Effector memory CD4-positive, alpha-beta T cell (primary cell): ENCODE results near the gene HSFX3.
"Not testable (repeated sequence)": the region's sequence is repeated elsewhere in the genome, so short reads cannot be mapped to it uniquely, and the experiment has no call there.

ENCODE experiments used
- DNase-seq, 3 donors: peaks; one replicate each; pipeline ENCODE4 v3.0.0-alpha.2; 2020
- H3K27ac ChIP-seq: 2 replicates; pipeline ENCODE4 v1.7.0; 2013; ENCODE audit warnings: mild to moderate bottlenecking, low read length, moderate library complexity; ENCODE audit not compliant: insufficient read depth, poor library complexity, severe bottlenecking
- H3K27me3 ChIP-seq: replicated peaks from 2 replicates; pipeline ENCODE4 v1.7.0; 2013; ENCODE audit warnings: mild to moderate bottlenecking, low read length; ENCODE audit not compliant: insufficient read depth, control insufficient read depth, poor library complexity, severe bottlenecking
- H3K36me3 ChIP-seq: 2 replicates; pipeline ENCODE4 v1.7.0; 2013; ENCODE audit warnings: mild to moderate bottlenecking, low read length, moderate library complexity; ENCODE audit not compliant: control insufficient read depth, insufficient read depth
- H3K4me1 ChIP-seq: 2 replicates; pipeline ENCODE4 v1.7.0; 2013; ENCODE audit warnings: low read length, mild to moderate bottlenecking; ENCODE audit not compliant: control insufficient read depth, insufficient read depth, poor library complexity, severe bottlenecking
- H3K4me3 ChIP-seq: 2 replicates; pipeline ENCODE4 v1.7.0; 2013; ENCODE audit warnings: low read length, low read depth, mild to moderate bottlenecking; ENCODE audit not compliant: insufficient read depth, poor library complexity, severe bottlenecking
- H3K9me3 ChIP-seq: 2 replicates; pipeline ENCODE4 v1.7.0; 2013; ENCODE audit warnings: mild to moderate bottlenecking, low read length, moderate library complexity; ENCODE audit not compliant: control insufficient read depth
- total RNA-seq, 3 donors: gene quantifications; one replicate each; lab custom pipeline; 2026; lab: John Stamatoyannopoulos, UW

The HSFX3 gene, protein sequence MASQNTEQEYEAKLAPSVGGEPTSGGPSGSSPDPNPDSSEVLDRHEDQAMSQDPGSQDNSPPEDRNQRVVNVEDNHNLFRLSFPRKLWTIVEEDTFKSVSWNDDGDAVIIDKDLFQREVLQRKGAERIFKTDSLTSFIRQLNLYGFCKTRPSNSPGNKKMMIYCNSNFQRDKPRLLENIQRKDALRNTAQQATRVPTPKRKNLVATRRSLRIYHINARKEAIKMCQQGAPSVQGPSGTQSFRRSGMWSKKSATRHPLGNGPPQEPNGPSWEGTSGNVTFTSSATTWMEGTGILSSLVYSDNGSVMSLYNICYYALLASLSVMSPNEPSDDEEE
- total RNA-seq: 0 reads per million in 3 donors

DNA sequence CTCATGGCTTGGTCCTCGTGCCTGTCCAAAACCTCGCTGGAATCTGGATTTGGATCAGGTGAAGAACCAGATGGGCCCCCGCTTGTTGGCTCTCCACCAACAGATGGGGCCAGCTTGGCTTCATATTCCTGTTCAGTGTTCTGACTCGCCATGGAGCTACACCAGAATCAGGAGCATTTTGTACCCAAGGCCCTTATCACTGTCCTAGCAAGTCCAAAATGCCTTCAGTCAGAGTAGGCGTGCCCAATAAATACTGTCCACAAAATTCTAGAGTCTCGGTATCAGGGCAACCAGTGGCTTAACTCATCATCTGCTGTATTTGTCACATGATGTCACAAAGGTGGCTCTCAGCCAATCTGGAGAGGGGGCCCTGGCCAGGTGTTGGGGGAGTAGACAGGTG is at the start of gene HSFX3:
Gene HSFX3 (minus strand): TSS at position 224 of the 400 bp plus-strand sequence. CDS start 72 bp downstream, at position 152.
- H3K9me3 ChIP-seq, DNase-seq, H3K4me1 ChIP-seq, H3K36me3 ChIP-seq, H3K27ac ChIP-seq, H3K27me3 ChIP-seq, H3K4me3 ChIP-seq: not testable (repeated sequence)

DNA sequence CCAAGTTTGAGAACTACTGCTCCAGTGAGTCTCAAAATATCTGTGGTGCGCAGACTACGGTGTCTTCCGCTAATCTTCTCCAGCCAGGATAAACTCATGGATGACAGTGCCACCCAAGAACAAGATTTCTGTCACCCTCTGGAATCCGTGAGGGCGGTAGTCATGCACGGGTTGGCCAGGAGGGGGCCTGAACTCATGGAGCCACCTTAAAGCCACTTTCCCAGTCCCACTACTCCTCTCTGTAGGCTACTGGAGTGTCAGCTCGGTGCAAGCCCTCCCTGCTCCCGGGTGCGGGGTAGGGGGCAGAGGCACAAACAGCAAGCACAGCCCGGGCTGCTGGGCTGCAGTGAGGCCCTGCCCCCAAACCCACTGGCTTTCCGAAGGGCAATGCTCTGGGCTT is 48.9 kb upstream of the HSFX3 start:
- not testable (repeated sequence) for H3K27ac ChIP-seq, H3K36me3 ChIP-seq, H3K4me3 ChIP-seq, H3K9me3 ChIP-seq, DNase-seq, H3K4me1 ChIP-seq, H3K27me3 ChIP-seq

DNA sequence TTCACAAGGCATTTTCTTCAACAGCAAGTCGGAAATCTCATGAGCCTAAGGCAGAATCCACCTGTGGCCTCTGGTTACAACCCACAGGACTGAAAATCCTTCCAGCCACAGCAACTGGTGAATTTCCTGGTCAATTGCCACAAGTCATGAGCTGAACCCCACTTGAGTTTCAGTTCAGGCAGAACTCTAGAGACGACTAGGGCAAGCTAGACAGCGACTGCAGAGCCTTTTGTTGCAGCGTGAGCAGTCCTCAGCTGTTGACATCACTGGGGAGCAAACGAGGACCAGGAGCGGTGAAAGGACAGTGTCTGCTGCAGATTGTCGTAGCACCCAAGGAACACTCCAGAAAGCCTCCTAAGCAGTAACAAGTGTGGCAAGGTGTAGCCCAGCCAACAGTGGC is 46.2 kb upstream of the HSFX3 start:
- not testable (repeated sequence) for H3K9me3 ChIP-seq, H3K4me1 ChIP-seq, DNase-seq, H3K4me3 ChIP-seq, H3K27me3 ChIP-seq, H3K36me3 ChIP-seq, H3K27ac ChIP-seq

DNA sequence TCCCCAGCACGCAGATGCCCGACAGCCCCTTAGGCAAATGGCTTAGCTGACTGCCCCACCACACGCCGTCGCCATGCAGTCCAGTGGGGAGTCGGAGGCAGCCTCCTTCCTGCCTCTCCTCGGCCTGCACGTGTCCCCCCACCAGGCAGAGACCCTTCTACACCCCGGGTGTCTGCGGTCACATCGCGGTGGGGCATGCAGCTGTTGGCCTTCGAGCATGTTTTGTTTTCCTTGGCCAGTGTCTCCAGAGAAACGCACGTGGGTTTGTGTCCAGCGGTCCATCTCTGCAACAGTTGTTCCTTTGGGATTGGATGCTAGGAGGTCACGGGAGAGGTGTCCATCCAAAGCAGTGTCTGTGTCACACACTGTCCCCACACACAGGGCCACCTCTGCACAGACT is 45.5 kb upstream of the HSFX3 start, which contains the start of gene HSFX2:
Gene HSFX2 (minus strand): TSS at position 101 of the 400 bp plus-strand sequence. CDS start 614 bp downstream, outside the sequence.
- H3K27me3 ChIP-seq, DNase-seq, H3K9me3 ChIP-seq, H3K36me3 ChIP-seq, H3K4me3 ChIP-seq, H3K27ac ChIP-seq, H3K4me1 ChIP-seq: not testable (repeated sequence)

DNA sequence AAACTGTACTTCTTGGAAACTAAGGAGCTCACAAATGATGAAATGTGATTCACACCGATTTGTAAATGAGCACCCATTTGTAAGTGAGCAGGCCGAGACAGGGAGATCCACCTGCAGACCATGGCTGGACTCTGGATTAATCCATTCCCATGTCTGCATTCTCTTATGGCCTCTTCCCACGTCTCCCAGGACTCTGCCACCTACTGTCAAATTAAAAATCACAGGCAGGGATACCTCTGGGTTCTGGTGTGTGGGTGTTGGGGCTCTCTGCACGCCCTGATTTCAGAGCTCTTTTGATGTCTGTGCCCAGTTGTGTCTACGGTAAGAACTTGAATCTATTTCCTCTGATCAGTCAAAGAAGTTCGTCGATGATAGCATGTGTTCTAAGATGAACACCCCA is 41.3 kb upstream of the HSFX3 start:
- H3K27me3 ChIP-seq, DNase-seq, H3K36me3 ChIP-seq, H3K9me3 ChIP-seq, H3K27ac ChIP-seq, H3K4me1 ChIP-seq, H3K4me3 ChIP-seq: not testable (repeated sequence)

DNA sequence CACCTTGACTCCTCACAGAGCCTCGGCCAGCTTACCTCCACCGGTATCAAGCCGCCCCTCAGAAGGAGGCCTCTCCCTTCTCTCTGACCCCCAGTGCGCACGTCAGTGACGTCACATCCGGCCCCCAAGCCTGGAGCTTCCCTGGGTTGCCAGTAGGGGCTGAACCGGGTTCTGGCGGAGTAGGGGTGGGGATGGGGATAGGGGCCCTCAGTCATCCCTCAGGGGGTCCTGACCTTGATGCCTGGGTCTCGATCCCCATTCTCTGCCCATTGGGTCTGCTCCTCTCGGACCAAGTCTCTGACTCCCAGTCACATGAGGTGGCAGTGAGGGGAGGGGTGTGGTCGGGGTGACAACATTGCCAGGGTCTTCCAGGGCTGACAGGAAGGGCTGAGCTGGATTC is 37.6 kb upstream of the HSFX3 start, which contains the start of gene MAGEA9B:
Gene MAGEA9B (minus strand): TSS at position 101 of the 400 bp plus-strand sequence. CDS start 4,280 bp downstream, outside the sequence.
- H3K27ac ChIP-seq, H3K4me3 ChIP-seq, H3K4me1 ChIP-seq, H3K36me3 ChIP-seq, H3K9me3 ChIP-seq, DNase-seq, H3K27me3 ChIP-seq: not testable (repeated sequence)

DNA sequence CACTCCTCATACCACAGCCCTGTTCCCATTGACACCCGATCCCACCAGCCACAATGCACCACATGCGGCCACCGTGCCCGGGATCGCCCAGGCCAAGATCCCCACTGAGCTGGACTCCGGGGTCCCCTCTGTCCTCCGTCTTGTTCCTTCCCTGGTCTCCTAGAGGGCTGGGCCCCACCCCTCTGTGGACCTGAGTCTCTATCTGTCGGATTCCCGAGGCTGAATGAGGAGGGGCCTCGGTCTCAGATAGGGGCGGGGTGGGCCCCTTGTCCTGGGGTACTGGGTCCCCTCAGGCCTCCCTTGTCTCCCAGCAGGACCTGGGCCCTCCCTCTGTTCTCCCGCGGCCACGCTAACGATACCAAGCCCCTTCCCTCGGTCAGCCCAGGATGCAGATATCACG is 35.9 kb upstream of the HSFX3 start:
- H3K9me3 ChIP-seq, H3K4me3 ChIP-seq, DNase-seq, H3K36me3 ChIP-seq, H3K27me3 ChIP-seq, H3K4me1 ChIP-seq, H3K27ac ChIP-seq: not testable (repeated sequence)

DNA sequence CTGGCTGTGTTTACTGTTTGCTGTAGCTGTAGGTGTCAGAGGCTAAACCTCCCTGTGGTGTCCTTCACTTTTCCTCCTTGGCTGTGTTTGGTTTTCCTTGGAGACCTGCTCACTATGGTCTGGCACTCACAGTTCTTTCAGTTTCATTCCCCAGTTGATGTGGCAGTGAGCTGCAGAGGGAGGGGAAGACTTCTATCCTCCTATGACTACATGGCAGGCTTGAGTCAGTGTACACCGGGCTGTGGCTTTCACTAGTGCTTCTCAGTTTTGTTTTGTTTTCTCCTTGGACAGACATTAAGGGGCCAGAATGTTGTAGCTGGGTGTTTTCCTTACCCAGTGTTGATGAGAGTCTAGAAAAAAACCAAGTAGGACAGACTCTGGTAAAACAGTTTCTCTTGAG is 23.7 kb upstream of the HSFX3 start:
- H3K9me3 ChIP-seq, H3K27me3 ChIP-seq: not testable (repeated sequence)

DNA sequence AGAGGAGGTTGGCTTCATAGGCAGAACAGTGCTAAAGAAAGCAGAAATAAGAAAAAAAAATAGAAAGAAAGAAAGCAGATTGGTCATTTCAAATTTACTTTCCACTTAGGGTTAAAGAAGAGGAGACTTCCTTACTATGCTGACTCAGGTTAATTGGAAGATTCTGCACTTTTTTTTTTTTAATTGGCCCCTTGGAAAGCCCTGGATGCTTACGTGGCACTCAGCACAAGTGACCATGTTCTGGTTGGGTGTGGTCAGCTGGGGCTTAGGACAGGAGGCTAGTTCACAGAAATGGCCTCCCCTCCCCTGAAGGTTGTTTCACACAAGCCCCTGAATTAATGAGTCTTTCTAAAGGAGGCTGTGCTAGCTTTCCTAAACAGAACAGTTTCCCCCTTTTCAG is 23.0 kb upstream of the HSFX3 start:
- Histone ChIP-seq H3K4me3 (no peak overlapping the region), H3K27me3 (no peaks in the 10 kb centered on the region), H3K4me1 (no peaks in the 10 kb centered on the region), H3K36me3 (no peaks in the 10 kb centered on the region), H3K9me3 (no peaks in the 10 kb centered on the region), H3K27ac (no peak overlapping the region)
- no peak for DNase-seq

More for the DNA sequence above, 23.7 kb upstream of the HSFX3 start:
- not testable (repeated sequence) for H3K4me3 ChIP-seq, H3K36me3 ChIP-seq, DNase-seq, H3K4me1 ChIP-seq, H3K27ac ChIP-seq

DNA sequence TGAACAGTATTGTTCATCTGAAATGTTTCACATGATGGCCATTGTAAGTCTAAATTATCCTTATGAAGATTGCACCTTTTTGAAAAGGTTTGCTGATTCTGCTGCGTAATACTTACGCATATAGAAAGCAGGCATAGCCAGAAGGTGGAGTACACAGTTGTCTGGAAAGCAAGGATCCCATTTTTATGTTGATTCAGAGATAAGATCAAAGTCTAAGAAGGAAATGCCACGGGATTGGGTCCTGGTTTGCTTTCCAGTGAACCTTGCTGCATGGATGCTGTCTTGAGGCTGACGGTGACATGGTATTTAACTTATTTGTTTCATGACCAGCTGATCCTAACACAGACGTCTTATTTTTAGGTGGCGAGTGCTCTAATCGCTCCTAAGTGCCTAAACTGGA is 22.0 kb upstream of the HSFX3 start:
- Histone ChIP-seq H3K27me3 (no peaks in the 10 kb centered on the region), H3K4me1 (no peaks in the 10 kb centered on the region), H3K36me3 (no peaks in the 10 kb centered on the region), H3K9me3 (no peaks in the 10 kb centered on the region), H3K4me3 (no peak overlapping the region), H3K27ac (no peak overlapping the region)
- no peak for DNase-seq
